RCC 7860 (cell line): ENCODE measurements around the gene SHOC1.
"Not testable (repeated sequence)": the region's sequence is repeated elsewhere in the genome, so short reads cannot be mapped to it uniquely, and the experiment has no call there.

Experiments
- DNase-seq: peaks from one replicate; pipeline ENCODE4 v3.0.0-alpha.2; 2015; ENCODE audit warnings: low spot score
- FAIRE-seq: peaks from 2 replicates; lab custom pipeline; 2012; peaks lifted over from hg19 to GRCh38; lab: Jason Lieb, UNC

The SHOC1 gene

DNA sequence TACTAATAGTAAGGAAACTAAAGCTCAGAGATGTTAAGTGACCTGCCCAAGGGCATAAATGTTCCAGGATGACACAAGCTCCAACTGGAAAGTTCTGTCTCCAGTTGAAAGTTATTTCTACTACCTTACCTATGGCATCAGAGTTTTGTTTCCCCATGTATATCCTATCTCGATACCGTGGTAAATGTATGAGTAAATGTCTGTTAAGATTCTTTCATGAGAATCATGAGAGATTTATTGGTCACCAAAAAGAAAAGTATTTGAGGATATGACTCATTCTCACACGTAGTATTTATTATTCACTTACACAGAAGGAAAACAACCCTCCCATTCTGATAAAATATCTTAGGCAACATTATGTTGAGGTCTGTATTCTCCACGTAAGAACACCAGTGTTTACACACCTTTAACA lies 11.1 kb upstream of the SHOC1 start:
- peak; percentile 43 for DNase-seq
- FAIRE-seq = no peak

DNA sequence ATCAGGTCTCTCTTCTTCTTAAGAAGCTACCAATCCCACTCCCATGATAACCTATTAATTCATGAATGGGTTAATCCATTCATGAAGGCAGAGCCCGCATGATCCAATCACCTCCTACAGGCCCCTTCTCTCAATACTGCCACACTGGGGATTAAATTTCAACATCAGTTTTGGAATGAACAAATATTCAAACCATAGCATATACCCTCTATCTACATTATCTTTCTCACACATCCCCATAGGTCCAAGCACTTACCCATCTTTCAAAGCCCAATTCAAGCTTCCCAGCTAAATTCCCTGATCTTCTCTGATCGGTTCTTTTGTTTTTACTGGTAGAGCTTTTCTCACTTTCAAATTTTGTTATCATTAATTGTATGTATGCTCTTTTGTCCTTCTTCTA lies 10.5 kb upstream of the SHOC1 start:
- DNase-seq (no peak), FAIRE-seq (no peak)

DNA sequence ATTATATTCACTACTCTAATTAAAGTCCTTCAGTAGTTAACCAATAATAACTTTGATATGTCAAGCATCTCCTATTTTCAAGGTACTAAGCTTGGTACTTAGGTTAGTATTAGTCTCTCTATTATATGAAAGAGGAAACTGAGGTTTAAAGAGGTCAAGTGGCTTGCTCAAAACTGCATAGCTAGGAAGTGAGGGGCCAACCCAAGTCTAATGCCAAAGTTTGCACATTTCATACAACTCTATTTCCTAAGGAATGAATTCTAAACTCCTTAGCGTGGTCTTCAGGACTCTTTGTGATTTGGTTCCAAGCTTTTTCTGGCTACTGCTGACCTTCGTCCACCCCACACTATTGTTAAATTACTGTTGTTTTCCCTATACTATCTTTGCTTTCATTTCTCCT lies 9.9 kb upstream of the SHOC1 start:
- no peak for FAIRE-seq
- DNase-seq = no peak

DNA sequence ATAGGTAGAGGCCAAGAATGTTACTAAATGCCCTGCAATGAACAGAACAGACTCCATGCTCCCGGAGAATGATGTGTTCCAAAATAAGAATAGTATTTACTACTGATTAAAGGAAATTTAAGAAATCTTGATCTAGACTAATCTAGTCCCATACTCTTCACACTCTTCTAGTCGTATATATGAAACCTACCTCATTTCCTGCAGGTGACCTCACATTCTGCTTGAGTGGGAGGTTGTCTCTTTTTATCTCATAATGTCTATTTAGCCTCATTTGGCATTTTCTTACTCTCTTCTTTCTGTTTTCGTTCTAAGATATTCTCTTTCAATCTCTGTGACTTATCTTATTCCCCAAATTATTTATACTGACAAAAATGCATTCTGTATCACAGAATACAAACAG lies 9.2 kb upstream of the SHOC1 start:
- DNase-seq = no peak
- FAIRE-seq = no peak

DNA sequence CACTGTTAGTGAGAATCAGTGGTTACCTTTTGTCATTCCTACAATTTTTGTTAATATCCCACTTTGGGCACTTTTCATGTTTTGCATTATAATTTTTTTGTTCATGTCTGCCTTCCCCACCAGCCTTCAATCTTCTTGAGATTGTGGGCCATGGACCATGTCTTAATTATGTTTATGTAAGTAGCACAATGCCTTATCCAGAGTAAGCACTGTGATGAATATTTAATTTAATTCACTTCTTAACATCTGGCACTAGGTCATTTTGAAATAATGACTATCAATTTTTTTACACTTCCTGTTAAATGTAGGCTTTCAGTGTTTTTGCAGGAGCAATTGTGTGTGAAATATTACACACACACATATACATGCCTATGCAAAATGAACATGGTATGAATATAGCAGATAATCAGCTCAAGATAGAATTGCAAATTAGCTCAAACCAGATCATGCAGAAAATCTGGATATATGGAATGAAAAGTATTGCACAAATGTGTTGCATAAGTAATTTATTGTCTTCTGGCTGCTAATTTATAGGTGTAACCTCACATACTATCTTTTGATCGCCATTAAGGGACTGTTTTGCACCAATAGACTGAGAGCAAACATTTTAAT lies 5.3 kb upstream of the SHOC1 start:
- DNase-seq (no peak), FAIRE-seq (no peak)

DNA sequence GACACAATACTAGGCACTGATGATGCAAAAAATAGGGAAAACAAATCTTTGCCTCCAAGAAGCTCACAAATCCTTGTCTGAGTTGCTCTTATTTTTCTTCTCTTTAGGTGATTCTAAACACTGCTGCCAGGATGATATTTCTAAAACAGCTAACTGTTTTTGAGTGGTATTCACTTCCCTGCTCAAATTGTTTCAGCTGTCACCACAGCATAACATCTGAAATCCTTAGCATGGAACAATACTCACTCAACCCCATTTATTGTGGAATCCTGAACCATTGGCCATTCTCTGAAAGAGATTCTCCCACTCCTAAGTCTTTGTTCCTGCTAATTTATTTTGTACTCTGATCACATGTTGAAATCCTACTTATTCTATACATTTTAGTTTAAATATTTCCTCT lies 4.8 kb upstream of the SHOC1 start:
- DNase-seq = no peak
- FAIRE-seq = no peak

DNA sequence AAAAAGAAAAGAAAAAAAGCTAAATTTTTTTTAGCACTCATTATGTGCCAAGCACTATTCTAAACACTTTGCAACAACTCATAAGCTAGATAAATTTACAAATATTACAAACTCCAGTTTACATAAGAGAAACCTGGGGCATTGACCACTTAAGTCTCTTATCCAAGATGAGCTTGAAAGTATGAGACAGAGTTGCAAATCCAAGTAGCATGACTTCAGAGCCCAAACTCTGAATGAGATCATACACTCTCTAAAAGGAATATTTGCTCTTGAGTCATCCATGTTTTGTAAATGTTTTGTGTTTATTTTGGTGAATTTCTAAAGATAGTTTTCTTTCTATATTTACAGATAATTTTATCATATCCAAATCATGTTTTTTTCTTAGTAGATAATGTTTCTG lies 4.0 kb upstream of the SHOC1 start:
- FAIRE-seq (peak; percentile 74), DNase-seq (no peak)

DNA sequence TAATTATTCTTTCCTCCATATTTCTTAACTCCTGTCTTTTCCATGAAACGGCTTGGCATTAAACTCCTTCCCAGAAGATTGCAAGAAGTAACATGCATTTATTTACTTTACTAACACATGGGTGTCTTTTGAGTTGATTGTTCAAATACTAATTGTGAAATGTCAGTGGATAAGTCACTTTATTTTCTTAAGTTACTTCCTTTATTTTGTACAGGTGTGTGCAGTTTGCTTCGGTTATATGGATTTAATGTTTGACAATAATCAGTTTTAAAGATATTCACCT lies 761 bp upstream of the SHOC1 start:
- FAIRE-seq = no peak

DNA sequence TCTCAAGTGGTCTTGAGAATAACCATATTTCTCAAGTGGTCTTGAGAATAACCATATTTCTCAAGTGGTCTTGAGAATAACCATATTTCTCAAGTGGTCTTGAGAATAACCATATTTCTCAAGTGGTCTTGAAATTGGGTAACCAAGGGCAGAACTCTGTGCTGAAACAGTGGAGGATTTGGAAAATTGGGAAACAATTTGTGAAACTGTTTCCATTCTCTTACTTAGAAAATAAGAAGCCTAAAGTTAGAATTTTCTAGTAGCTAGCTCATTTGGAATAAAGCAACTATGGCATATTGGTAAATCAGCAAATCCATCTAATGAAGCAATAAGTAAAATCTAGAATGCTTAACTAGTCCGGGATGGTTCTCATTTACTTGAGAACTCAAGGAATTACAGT lies 2.9 kb downstream of the SHOC1 start:
- not testable (repeated sequence) for FAIRE-seq, DNase-seq

More for the DNA sequence above, 761 bp upstream of the SHOC1 start:
- DNase-seq = no peak

DNA sequence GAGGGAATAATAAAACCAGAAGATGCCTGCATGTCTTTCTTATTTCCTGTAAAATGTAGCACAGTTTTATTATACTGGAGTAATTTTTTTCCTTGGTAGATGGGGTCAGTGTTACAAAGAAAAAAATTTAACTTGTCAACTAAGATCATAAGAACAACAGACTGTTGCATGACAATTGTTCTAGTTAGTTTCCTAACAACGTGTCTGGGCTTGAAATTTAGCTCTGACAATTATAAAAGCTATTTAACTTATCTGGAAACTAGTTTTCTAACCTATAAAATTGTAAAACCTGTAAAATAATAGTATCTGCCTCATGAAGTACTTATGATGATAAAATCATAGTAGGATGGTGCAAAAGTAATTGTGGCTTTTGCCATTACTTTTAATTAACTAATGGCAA lies 4.9 kb downstream of the SHOC1 start:
- DNase-seq (no peak), FAIRE-seq (no peak)

DNA sequence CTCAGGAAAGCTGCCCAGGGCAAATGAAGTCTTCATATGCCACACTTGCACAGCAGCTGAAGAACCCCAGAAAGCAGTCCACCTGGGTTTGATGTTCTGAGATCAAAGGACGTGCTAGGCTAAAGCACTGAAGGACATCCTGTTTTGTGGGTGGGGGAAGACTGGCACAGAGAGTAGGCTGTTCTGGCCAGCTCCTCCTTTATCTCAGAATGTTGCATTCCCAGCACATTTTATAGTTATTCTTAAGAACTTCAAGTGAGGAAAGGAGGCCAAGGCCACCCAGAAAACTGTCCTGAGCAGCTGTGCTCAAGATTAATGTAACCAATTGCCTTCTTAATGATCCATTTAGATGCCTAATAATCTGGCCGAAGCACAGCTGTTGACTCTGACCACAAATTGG lies 10.9 kb downstream of the SHOC1 start:
- DNase-seq = no peak
- no peak for FAIRE-seq

DNA sequence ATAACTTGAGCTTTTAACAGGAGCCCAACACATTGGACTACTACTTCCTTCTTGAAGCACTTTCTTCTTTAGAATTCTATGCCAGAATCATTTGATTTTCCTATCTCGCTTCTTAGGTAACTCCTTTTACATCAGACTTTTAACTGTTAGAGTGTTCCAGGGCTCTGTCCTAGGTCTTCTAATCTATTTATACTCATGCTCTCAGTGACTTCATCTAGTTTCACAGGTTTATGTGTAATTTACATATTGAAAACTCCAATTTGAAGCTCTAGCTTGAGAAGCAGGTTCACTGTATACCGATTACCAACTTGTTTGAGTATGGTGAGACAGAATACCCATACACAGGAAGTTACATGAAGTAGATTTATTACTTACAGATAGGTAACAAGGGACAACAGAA lies 11.3 kb downstream of the SHOC1 start:
- DNase-seq (no peak), FAIRE-seq (no peak)

DNA sequence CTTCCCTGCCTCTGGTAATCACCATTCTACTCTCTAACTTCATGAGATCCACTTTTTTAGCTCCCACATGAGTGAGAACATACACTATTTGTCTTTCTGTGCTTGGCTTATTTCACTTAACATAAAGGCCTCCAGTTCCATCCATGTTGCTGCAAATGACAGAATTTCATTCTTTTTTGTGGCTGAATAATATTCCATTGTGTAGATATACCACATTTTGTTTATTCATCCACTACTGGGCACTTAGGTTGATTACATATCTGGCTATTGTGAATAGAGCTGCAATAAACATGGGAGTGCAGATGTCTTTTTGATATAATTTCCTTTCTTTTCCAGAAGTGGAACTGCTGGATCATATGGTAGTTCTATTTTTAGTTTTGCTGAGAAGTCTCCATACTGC lies 28.7 kb downstream of the SHOC1 start:
- no peak for DNase-seq
- FAIRE-seq = no peak

DNA sequence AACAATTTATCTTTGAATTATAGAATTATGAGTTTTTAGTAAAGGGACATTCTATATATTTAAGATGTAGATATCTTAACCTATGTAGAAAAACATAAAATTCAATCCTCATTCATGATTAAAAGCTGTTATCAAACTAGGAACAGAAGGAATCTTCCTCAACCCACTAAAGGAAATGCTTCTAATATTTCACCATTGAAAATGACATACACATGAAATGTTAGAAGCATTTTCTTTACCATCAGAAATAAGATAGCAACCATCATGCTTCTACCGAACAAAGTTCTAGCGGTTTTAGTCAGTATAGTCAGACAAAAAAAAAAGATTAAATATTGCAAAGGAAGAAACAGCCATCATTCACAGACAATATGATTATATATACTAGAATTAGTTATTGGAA lies 32.2 kb downstream of the SHOC1 start:
- FAIRE-seq (no peak), DNase-seq (no peak)

DNA sequence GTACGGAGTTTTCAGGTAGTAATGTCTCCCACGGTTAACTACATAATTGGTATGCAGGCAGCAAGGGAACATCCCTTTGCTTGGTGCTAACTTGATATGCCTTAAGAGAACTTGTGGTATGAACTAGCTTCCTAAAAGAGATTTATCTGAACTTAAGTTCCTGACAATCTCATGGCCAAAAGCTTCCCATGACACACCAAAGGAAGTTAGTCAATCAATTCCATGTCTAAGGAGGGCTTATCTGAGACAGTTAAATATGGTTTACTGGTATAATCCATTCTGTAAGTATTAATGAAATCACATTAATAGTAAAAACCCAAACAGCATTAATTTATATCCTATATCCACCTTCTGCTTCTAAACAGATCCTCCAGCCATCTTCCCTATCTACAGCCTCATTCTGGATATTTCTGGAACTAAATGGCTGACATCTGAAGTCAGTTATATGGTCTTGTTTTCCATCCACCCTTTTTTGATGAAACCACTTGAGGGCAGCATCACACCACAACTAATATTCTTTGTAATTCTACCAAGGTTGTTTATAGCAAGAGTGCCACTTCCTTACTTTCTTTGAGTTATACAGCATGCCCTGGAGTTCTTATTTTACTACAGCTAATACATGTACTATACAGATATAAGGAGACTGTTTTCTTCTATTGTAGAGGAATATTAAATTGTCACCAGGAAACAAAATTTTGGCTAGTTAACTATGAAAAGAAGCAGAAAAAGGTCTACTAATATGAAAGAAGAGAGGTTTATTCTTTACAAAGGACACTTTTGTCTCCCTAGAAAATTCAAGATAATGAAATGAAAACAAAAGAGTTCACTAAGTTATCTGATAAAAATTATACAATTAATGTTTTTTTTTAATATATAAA lies 34.7 kb downstream of the SHOC1 start:
- DNase-seq = peak; percentile 89
- FAIRE-seq = peak; percentile 98

DNA sequence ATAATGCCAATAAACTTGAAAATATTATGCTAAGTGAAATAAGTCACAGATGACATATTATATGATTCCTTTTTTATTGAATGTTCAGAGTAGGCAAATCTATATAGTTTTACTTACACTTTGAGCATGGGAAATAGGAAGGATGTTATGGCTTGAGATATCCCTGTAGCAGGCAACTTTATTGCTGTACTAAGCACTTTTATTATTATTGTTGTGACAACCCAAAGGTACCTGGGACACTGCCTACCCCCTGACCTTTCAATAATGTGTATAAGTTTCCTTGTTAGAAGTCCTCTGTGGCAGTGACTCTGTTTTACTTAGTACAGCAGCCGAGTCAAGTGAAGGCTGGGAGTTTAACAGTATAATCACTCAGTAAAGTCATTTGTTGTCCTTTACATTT lies 39.9 kb downstream of the SHOC1 start:
- DNase-seq (no peak), FAIRE-seq (no peak)

DNA sequence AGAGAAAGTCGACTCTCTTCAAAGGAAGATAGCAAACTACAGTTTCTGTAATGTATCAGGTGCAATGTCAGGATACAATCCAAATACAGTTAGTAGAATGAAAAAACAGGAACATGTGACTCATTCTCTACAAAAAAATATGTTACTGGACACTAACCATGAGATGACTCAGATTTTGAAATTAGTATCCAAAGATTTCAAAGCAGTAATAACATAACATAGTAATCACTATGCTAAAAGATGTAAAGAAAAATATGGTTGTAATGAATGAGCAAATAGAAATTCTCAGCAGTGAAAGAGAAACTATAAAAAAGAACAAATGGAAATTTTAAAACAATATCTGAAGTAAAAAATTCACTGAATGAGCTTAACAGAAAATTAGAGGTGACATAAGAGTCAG lies 42.3 kb downstream of the SHOC1 start:
- no peak for DNase-seq
- FAIRE-seq = peak; percentile 53
